NCI-H2081 (cell line): Measurements from ENCODE around the gene CDK2AP2.

ENCODE experiments used
- DNase-seq, 2 experiments: peaks; one replicate each; lab custom pipeline; 2025; lab: John Stamatoyannopoulos, UW

Gene CDK2AP2

GRCh38 chr11:67503119-67504004 lies 4.6 kb downstream of the CDK2AP2 start:
- no peak for DNase-seq

- DNase-seq = no peak
Observed at GRCh38 chr11:67502328-67502979, 5.5 kb downstream of the CDK2AP2 start.

GRCh38 chr11:67501854-67502253 lies 6.1 kb downstream of the CDK2AP2 start:
- no peak for DNase-seq

GRCh38 chr11:67500831-67501715 lies 6.9 kb downstream of the CDK2AP2 start:
- no peak for DNase-seq

- DNase-seq = no peak
Observed at GRCh38 chr11:67500484-67500821, 7.5 kb downstream of the CDK2AP2 start.

GRCh38 chr11:67499808-67500483 lies 8.0 kb downstream of the CDK2AP2 start:
- no peak for DNase-seq

- DNase-seq = no peak
Observed at GRCh38 chr11:67498544-67498972, 9.4 kb downstream of the CDK2AP2 start.

- DNase-seq = no peak
Observed at GRCh38 chr11:67497656-67498291, 10.2 kb downstream of the CDK2AP2 start.

GRCh38 chr11:67496113-67496512 lies 11.8 kb downstream of the CDK2AP2 start:
- DNase-seq = no peak

GRCh38 chr11:67495234-67496005 lies 12.5 kb downstream of the CDK2AP2 start:
- DNase-seq = no peak

GRCh38 chr11:67494371-67495233 lies 13.4 kb downstream of the CDK2AP2 start:
- no peak for DNase-seq

GRCh38 chr11:67493548-67494370 lies 14.2 kb downstream of the CDK2AP2 start:
- no peak for DNase-seq

GRCh38 chr11:67492801-67493547 lies 15.0 kb downstream of the CDK2AP2 start:
- no peak for DNase-seq

GRCh38 chr11:67492069-67492727 lies 15.8 kb downstream of the CDK2AP2 start:
- DNase-seq = no peak

- no peak for DNase-seq
Observed at GRCh38 chr11:67491276-67492068, 16.5 kb downstream of the CDK2AP2 start.

GRCh38 chr11:67490727-67491065 lies 17.3 kb downstream of the CDK2AP2 start:
- DNase-seq = no peak
